HG03060 (cell line): Measurements from ENCODE around the gene ZDHHC5.
"Not testable (repeated sequence)": the region's sequence is repeated elsewhere in the genome, so short reads cannot be mapped to it uniquely, and the experiment has no call there.

Experiments used
- ATAC-seq: cut with Tn5 transposase; IDR thresholded peaks from one replicate; pipeline ENCODE4 v1.9.1; 2021; ENCODE audit warnings: low read depth, moderate number of reproducible peaks; ENCODE audit not compliant: unreplicated experiment

ZDHHC5 gene

DNA sequence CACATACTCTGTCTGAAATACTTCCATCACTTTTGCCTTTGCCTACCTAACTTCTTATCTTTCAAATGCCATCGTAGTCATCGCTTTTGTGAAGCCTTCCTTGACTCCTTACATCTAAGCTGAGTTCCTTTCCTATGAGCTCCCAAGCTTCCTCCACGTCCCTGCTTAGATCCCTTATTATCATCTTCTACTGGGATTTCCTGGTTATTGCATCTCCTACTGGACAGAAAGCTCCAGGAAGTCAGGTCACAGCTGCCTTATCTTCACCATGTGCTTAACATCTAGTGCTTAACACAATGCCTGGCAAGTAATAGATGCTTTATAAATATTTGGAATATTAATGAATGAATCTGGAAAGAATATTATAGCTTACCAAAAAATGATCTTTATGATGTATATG lies 24.1 kb upstream of the ZDHHC5 start:
- no peak for ATAC-seq

GRCh38 chr11:57644748-57645688 lies 22.9 kb upstream of the ZDHHC5 start:
- no peak for ATAC-seq

DNA sequence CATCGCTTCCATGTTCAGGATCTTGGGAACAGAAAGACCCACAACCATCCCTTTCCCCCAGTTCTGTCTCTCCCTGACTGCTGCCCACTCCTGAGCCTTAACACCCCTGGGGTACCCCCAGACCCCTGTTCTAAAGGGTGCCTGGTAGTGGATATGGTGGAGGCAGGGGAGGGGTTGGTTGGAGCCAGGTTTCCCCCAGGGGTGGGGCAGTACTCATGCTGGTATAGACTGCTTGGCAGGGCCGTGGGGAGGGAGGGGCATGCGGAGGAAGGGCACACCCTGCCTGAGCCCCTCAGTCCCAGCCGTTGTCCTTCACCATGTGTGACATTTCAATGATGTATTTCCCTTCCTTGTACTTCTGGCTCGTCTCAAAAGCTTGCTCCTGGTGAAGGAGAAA lies 22.2 kb upstream of the ZDHHC5 start:
- no peak for ATAC-seq

DNA sequence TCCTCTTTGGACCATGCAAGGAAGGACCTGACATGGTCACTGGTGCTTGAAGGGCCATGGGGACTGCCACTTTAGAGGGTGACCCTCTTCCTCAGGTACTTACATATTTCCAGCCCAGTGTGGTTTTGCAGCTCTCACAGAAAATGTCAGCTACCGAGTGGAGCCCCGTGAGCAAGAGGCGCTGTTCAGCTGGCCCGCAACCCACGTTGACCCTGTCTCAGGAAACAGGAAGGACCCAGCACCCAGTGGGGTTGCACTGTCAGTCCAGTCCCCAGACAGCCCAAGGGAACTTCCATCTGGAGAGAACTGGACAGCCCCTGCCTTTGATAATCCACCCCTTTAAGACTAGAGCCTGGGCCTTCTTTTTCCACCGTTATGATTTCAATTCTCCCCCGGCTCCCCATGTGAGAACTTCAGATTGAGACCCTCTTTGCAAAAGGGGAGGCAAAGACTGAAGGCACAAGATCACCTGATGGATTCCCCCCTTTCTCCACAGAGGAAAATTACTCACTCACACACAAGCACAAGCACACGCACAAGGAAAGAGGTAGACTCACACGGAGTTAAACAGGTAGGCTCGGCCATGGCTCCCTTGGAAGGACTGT lies 21.6 kb upstream of the ZDHHC5 start:
- ATAC-seq, result no peak

DNA sequence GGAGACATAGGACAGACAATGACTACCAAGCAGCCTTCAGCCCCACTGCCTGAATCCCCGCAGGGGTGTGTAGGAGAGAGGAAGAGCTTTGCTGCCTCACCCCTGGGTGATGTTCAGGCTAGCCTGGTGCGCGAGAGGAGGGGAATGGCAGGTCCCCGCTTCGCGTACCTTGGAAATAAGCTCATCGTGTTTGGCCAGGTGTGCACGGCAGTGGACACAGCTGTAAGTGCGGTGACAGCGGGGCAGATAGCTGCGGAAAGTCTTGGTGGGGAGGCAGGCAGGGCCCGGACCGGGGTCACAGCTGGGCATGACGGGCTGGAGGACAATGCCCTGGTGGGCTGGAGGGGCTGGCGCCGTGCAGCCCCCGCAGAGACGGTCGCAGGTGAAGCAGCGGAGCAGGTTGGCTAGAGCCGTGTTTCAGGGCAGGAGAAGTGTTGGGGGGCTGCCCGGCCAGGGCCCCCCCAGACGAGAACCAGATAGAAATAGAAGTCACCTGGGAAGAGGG lies 21.1 kb upstream of the ZDHHC5 start:
- ATAC-seq, result no peak

DNA sequence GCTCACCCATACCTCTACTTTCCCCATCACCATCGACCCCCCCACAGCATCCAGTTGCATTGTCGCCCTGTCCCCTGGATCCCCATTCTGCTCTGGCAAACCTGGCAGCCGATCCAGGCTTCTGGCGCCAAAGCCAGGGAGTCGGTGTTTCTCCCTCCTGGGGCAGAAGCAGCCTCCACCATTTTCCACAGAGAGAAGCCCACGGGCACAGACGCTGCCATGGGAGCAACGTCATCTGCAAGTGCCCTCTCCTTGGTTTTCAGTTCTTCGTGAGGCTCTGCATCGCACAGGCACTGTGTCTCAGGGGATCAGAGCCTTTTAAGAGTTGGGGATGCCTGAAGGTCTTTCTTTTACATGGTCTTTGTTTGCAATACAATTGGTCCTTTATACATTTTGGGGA lies 20.5 kb upstream of the ZDHHC5 start:
- ATAC-seq, result no peak

DNA sequence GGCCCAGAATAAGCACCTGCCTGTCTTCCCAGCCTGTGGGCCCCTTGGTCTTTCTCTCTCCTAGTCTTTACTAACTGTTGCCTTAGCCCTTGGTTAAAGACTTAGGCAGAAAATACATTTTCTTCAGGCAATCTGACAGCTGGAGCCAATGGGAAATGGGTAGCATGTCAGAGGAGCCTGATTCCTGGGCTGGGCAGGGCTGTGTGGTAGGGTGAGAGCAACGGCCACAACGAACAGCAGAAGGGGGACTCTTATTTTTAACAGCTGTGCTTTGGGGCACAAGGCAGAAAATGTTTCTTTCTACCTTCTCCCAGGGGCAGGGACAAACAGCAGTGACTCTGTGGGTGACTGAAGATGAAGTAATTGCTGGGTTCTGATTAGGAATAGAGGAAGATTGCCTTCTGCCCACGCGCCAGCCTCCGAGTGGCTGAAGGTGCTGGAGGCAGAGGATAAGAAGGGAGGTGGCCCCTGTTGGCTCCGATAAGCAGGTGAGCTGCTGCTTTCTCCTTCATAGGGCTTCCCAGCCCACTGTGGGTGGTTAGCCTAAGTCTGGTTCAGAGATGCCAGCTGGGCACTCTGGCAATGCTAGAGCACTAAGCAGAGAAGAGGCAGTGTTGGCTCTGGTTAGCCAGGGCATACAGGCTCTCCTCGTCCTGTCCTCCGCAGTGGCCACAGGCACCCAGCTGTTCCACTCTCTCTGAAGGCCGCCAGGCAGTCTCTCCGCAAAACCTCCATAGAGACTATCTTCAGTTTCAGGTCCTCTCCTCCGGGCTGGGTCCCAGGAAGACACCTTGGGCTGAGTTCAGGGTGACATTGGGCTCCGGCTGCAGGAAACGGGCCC lies 19.7 kb upstream of the ZDHHC5 start:
- ATAC-seq, result no peak

GRCh38 chr11:57648801-57649735 lies 18.8 kb upstream of the ZDHHC5 start:
- no peak for ATAC-seq

DNA sequence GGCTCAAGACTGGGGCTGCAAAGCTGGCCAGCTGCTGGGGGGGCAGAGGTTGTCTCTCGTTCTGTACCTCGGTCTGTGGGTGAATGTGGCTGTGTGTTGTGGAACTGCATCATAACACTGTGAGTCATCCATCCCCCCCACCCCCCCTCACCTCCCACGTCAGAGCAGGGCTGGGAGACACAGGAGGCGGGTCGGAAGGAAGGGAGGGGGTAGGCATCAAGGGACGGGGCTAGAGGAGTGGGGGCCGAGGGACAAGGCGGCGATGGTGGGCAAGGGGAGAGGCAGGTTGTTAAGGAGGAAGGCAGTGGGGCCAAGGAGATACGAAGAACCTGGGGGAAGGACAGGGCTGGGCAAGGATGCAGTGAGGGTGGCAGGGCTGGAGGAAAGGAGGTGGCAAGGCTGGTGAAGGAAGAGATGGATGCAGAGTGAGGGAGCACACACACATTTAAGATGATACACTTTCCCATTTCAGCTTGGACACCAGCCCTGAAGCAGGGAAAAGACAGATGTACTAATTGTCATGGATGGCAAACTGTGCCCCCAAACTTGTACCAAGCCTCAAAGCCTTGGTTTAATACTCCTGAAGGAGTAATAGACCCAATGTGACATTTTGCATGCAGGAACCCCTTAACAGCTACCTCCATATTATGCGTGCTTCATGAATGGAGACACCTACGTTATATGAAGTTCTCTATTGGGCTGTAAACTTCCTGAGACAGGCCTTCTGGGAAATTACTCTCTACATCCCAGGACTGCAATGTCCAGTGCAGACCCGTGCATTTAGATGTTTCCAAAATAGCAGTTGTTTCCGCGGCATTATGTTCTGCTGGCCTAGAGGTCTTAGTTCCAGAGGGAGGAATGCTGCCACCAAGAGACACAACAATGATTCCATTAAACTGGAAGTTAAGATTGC lies 17.8 kb upstream of the ZDHHC5 start, which contains the start of gene YPEL4:
Gene YPEL4, minus strand, starts transcription at position 87 of the 913 bp plus-strand sequence. CDS start 2,805 bp downstream, outside the sequence.
- ATAC-seq, result no peak

DNA sequence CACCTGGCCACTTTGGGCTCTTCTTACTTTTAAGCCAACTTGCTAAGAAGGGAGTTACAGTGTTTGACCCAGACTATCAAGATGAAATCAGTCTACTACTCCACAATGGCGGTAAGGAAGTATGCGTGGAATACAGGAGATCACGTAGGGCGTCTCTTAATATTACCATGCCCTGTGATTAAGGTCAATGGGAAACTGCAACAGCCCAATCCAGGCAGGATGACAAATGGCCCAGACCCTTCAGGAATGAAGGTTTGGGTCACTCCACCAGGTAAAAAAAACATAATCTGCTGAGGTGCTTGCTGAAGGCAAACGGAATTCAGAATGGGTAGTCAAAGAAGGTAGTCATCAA lies 17.2 kb upstream of the ZDHHC5 start:
- no peak for ATAC-seq

- no peak for ATAC-seq
Measured at GRCh38 chr11:57651408-57651807, 16.5 kb upstream of the ZDHHC5 start.

GRCh38 chr11:57652230-57652629 lies 15.7 kb upstream of the ZDHHC5 start:
- not testable (repeated sequence) for ATAC-seq

- ATAC-seq, result no peak
Measured at GRCh38 chr11:57652662-57653061, 15.3 kb upstream of the ZDHHC5 start.

DNA sequence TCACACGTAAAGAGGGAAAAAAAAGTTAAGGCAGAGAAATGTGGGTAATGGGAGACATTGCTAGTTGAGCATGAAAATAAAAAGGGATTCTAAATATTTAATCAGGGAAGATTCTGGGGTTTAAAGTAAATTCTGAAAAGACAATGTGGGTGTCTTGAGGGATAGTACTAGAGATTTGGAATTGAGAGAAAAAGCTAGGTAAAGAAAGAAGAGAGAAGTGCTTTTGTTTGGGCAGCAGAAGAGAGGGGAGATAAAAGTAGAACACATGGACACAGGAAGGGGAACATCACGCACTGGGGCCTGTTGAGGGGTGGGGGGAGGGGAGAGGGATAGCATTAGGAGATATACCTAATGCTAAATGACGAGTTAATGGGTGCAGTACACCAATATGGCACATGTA lies 14.8 kb upstream of the ZDHHC5 start:
- no peak for ATAC-seq

DNA sequence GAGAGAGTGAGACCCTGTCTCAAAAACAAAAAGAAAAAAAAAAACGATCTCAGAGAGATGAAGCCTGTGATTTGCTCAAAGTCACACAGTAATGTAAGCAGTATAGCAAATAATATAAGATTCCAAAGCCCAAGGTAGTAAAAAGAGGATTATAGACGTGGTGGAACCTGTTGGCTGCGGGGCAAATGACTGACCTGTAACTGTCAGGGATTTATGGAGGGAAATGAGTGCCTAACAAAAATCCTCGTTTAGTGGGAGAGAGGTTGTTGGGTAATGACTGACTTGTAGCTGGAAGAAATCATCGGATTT lies 11.1 kb upstream of the ZDHHC5 start:
- ATAC-seq, result no peak

DNA sequence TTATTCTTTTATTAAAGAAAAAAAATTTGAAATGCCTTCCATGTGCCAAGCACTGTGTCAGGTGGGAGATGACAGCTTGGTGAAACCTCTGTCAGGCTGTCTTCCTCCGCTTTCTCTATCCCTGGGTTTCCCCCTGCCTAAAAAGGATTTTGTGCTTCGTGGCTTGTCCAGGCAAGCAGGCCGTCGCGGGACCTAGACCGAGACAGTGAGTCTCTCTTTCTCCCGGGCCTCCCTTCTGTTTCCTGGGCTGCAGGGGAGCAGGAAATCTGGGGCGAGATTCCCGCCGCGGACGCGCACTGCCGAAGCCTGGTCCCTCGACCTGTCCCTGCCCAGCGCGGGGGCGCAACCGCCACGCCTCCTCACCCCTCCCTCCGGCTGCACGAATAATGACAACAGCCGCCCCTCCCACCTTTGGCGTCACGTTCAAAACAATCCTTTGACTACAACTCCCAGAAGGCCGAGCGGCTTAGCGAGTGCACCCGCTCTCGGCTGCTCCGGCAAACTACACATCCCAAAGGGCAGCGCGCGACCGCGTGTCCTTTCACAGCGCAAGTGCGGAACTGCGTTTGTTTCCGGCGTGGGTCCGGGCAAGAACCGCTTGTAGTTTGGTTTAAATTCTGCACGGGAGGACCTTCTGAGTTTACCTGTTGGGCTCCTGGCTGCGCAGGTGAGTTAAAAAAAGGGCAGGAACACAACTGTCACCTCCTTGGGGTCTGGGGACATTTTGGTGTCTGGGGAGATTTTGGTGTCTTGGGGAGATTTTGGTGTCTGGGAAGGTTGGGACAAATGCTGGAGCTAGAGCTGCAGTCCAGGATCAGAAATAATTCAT lies 10.5 kb upstream of the ZDHHC5 start, which contains the start of gene CLP1:
Gene CLP1, plus strand, starts transcription at position 569 of the 829 bp plus-strand sequence. CDS start 1,715 bp downstream, outside the sequence.
- ATAC-seq, result peak; percentile 100

- ATAC-seq, result no peak
Measured at GRCh38 chr11:57658023-57658361, 9.9 kb upstream of the ZDHHC5 start.

GRCh38 chr11:57659669-57660068 lies 8.2 kb upstream of the ZDHHC5 start:
- ATAC-seq, result no peak
